Measurements from ENCODE around the gene ARID1B. TPM values are rescaled to one million over a fixed set of nuclear protein-coding genes. Genes with fewer than 3 reads are reported as not detected.
A peak's percentile ranks its signal among the peaks of the same experiment; 100 is the strongest.

The ARID1B gene
- total RNA-seq, 1 experiment from 2014 or later = 63.9 TPM

DNA sequence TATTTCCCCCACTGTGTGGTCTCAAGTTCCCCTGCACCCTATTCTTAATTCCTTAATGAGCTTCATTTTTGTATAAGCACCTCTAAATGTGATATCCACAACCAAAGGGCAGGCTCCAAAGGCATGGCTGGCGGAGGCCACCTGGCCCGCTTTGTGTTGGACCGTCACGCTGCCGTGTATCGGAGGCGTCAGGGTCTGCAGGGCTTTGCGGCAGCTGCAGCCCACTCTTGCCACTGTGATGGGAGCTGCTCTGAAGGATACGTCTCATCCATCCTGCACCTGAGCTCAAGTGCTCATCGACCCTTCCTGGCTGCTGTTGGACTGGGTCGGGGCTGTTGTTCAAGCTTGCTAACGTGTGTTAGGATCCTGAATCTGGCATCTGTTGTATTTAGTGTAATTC is 177.6 kb downstream of the ARID1B start:
- POLR2A ChIA-PET = interaction anchor here (0.5 to 6.7 kb wide), 12 partner anchors 9 to 1640 kb away, joined by 3 to 77 read pairs (median 4); partner anchors contain the start of gene ARID1B
- Mint-ChIP-seq H3K27ac (ENCODE audit: low read depth, unreplicated experiment) (peak overlapping the region; percentile 93), H3K4me3 (ENCODE audit: unreplicated experiment) (no peak overlapping the region)

DNA sequence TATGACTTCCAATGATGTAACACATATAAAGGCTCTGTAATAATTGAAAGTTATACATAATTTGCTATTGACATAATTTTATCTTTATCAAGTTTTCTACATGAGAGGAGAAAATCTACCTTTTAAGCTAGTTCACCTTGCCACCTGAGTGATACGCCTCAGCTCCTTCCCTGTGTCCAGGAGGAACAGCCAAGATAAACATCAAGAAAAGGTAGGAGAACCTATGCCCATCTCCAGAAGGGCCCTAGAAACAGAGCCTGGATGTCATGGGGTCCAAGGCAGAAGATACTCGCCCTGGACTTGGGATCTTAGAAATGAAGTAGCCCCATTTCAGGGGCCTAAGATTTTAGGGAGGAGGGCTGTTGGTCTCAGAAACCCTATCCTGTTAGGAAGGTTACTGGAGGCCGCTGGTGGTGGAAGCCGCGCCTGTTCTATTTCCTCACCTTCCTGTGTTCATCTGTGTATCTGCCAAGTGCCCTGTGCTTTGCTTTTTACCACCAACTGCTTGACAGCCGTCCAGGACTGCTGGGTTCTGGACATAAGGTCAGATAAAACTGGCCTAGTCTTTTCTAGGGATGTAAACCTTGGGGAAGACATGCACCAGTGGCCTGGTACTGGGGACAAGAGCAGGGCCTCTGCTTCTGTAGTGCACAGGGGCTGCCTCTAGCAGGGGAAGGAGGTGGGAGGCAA is 178.5 kb downstream of the ARID1B start:
- Mint-ChIP-seq H3K4me1 (ENCODE audit: insufficient read depth, unreplicated experiment) (peaks cover 46% of the 10 kb centered on the region), H3K4me3 (ENCODE audit: unreplicated experiment) (no peak overlapping the region), H3K27ac (ENCODE audit: low read depth, unreplicated experiment) (peak overlapping the region; percentile 93), H3K36me3 (ENCODE audit: insufficient read depth, unreplicated experiment) (peaks cover 4% of the 10 kb centered on the region), H3K9me3 (ENCODE audit: unreplicated experiment) (no peaks in the 10 kb centered on the region), H3K27me3 (ENCODE audit: insufficient read depth, unreplicated experiment) (no peaks in the 10 kb centered on the region)
- intact Hi-C loops (cut with micrococcal nuclease) = loop anchor here (10.0 kb wide), 1 partner anchor 229 kb away; no protein-coding TSS in a partner anchor
- ChIA-PET POLR2A (interaction anchor here (0.5 to 6.7 kb wide), 14 partner anchors 8 to 1641 kb away, joined by 3 to 77 read pairs (median 4); partner anchors contain the start of gene ARID1B), CTCF (interaction anchor here (0.6 to 2.0 kb wide), 6 partner anchors 9 to 172 kb away, joined by 3 to 6 read pairs (median 4); no protein-coding TSS in a partner anchor)
- no TSS peak for BruUV-seq (replicated peaks)
- DNase-seq (ENCODE audit: unreplicated experiment) = peak; percentile 78
- TF ChIP-seq, protein P1, sequence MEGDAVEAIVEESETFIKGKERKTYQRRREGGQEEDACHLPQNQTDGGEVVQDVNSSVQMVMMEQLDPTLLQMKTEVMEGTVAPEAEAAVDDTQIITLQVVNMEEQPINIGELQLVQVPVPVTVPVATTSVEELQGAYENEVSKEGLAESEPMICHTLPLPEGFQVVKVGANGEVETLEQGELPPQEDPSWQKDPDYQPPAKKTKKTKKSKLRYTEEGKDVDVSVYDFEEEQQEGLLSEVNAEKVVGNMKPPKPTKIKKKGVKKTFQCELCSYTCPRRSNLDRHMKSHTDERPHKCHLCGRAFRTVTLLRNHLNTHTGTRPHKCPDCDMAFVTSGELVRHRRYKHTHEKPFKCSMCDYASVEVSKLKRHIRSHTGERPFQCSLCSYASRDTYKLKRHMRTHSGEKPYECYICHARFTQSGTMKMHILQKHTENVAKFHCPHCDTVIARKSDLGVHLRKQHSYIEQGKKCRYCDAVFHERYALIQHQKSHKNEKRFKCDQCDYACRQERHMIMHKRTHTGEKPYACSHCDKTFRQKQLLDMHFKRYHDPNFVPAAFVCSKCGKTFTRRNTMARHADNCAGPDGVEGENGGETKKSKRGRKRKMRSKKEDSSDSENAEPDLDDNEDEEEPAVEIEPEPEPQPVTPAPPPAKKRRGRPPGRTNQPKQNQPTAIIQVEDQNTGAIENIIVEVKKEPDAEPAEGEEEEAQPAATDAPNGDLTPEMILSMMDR (IDR thresholded peaks at IDR 0.05; ENCODE audit: unreplicated experiment) = no peak

More for the DNA sequence above, 177.6 kb downstream of the ARID1B start:
- Mint-ChIP-seq H3K4me1 (ENCODE audit: insufficient read depth, unreplicated experiment) (peaks cover 46% of the 10 kb centered on the region), H3K9me3 (ENCODE audit: unreplicated experiment) (no peaks in the 10 kb centered on the region), H3K27me3 (ENCODE audit: insufficient read depth, unreplicated experiment) (no peaks in the 10 kb centered on the region), H3K36me3 (ENCODE audit: insufficient read depth, unreplicated experiment) (peaks cover 4% of the 10 kb centered on the region)
- TF ChIP-seq, protein P1 (IDR thresholded peaks at IDR 0.05; ENCODE audit: unreplicated experiment) = no peak
- no peak for DNase-seq (ENCODE audit: unreplicated experiment)
- BruUV-seq (replicated peaks) = no TSS peak
- intact Hi-C loops (cut with micrococcal nuclease) = loop anchor here (10.0 kb wide), 1 partner anchor 230 kb away; no protein-coding TSS in a partner anchor
- CTCF ChIA-PET = interaction anchor here (0.6 to 2.0 kb wide), 9 partner anchors 10 to 1643 kb away, joined by 3 to 7 read pairs (median 5); no protein-coding TSS in a partner anchor

DNA sequence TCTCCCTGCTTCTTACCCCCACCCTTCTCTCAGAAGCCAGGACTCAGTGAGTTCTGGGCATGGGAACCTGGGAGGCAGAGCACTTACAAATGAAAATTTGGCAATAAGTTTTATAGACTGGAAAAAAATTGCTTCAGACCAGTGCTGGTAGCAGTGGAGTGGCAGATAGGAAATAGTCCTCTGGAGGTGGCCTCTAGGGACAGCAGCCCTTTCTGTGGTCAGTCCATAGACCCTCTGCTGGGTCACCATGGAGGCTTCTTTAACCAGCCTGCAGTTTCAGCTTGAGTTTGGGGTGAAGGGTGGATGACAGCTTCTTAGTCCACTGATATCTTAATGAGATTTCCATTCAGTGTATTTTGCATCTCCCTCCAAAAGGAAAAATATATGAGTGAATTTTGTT is 179.1 kb downstream of the ARID1B start:
- no peaks in the 10 kb centered on the region for H3K9me3 Mint-ChIP-seq (ENCODE audit: unreplicated experiment)
- no peak overlapping the region for H3K4me3 Mint-ChIP-seq (ENCODE audit: unreplicated experiment)
- TF ChIP-seq, protein P1 (IDR thresholded peaks at IDR 0.05; ENCODE audit: unreplicated experiment) = no peak
- H3K36me3 Mint-ChIP-seq (ENCODE audit: insufficient read depth, unreplicated experiment) = peaks cover 5% of the 10 kb centered on the region
- peaks cover 46% of the 10 kb centered on the region for H3K4me1 Mint-ChIP-seq (ENCODE audit: insufficient read depth, unreplicated experiment)
- CTCF ChIA-PET = no interaction called here
- intact Hi-C loops (cut with micrococcal nuclease) = loop anchor here (10.0 kb wide), 1 partner anchor 229 kb away; no protein-coding TSS in a partner anchor
- DNase-seq (ENCODE audit: unreplicated experiment) = no peak
- peak overlapping the region; percentile 93 for H3K27ac Mint-ChIP-seq (ENCODE audit: low read depth, unreplicated experiment)
- POLR2A ChIA-PET = interaction anchor here (1.5 to 6.7 kb wide), 3 partner anchors 13 to 178 kb away, joined by 4 to 77 read pairs (median 72); partner anchors contain the start of gene ARID1B
- H3K27me3 Mint-ChIP-seq (ENCODE audit: insufficient read depth, unreplicated experiment) = no peaks in the 10 kb centered on the region
- no TSS peak for BruUV-seq (replicated peaks)

DNA sequence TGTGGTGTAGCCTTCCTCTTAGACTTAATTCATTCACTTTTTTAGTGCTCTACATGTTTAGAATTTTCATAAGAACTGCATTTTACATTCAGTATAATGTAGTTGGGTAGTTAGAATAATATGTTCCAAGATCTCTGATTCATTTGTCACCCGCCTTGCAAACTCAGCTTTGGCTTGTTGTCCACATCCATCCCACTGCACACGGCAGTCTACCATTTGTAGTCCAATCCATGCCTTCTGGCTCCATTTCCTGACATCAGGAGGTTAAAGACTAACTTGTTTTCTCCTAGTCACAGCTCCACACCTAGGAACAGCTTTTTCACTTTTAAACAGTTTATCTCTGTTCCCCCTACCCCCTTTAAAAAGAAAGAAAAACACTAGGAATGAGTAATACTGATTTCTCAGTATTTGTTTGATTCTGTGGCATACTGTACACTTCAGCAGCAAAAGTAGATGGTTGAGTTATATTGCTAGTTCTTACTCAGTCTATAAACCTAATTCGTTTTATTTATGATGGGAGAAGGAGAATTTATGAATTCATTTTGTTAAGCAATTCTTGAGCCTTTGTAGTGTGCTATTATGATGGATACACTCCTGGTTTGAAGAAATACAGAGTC is 180.9 kb downstream of the ARID1B start:
- H3K27me3 Mint-ChIP-seq (ENCODE audit: insufficient read depth, unreplicated experiment) = no peaks in the 10 kb centered on the region
- H3K9me3 Mint-ChIP-seq (ENCODE audit: unreplicated experiment) = no peaks in the 10 kb centered on the region
- no peak overlapping the region for H3K4me3 Mint-ChIP-seq (ENCODE audit: unreplicated experiment)
- H3K36me3 Mint-ChIP-seq (ENCODE audit: insufficient read depth, unreplicated experiment) = peaks cover 14% of the 10 kb centered on the region
- peaks cover 45% of the 10 kb centered on the region for H3K4me1 Mint-ChIP-seq (ENCODE audit: insufficient read depth, unreplicated experiment)
- BruUV-seq (replicated peaks) = no TSS peak
- intact Hi-C loops (cut with micrococcal nuclease) = loop anchor here (10.0 kb wide), 1 partner anchor 227 kb away; no protein-coding TSS in a partner anchor
- TF ChIP-seq, protein P1 (IDR thresholded peaks at IDR 0.05; ENCODE audit: unreplicated experiment) = no peak
- DNase-seq (ENCODE audit: unreplicated experiment) = no peak
- ChIA-PET CTCF (no interaction called here), POLR2A (interaction anchor here (0.6 to 1.0 kb wide), 3 partner anchors 31 to 1147 kb away, joined by 3 read pairs; no protein-coding TSS in a partner anchor)
- H3K27ac Mint-ChIP-seq (ENCODE audit: low read depth, unreplicated experiment) = peak overlapping the region; percentile 47

Measured in MCF 10A (cell line).